IMR-90 (cell line): ENCODE results near the gene NKG7. TPM values are rescaled to one million over a fixed set of nuclear protein-coding genes. Genes with fewer than 3 reads are reported as not detected.

Experiments
- ATAC-seq: fragments of 200-7000 bp; cut with Tn5 transposase; 2 replicates; pipeline ENCODE4 v1.9.1; 2020; ENCODE audit warnings: low read depth, mild to moderate bottlenecking, moderate library complexity
- BruUV-seq: library from RNA; stranded (reverse); fragments of 400-500 nt; replicated peaks from 2 replicates; lab custom pipeline; 2021; lab: Mats Ljungman, UMichigan
- CTCF ChIA-PET: fragments of 300-600 bp; formaldehyde crosslinking; extraction: SDS; loops from one replicate; lab custom pipeline; 2021; ENCODE audit warnings: antibody characterized with exemption; lab: Yijun Ruan, JAX
- POLR2A ChIA-PET: fragments of 300-600 bp; sonication (Branson Sonifier 250); formaldehyde crosslinking; loops from one replicate; lab custom pipeline; 2022; ENCODE audit warnings: antibody characterized with exemption; ENCODE audit not compliant: unreplicated experiment; lab: Charles Lee
- DNase-seq: peaks from one replicate; pipeline ENCODE4 v3.0.0; 2013
- H2AFZ ChIP-seq: replicated peaks from 2 replicates; pipeline ENCODE3; 2013; ENCODE audit warnings: low read length, mild to moderate bottlenecking; ENCODE audit not compliant: poor library complexity
- H2AK5ac ChIP-seq: 2 replicates; pipeline ENCODE4 v1.6.1; 2013; ENCODE audit warnings: low read depth, low read length, inconsistent platforms
- H2AK9ac ChIP-seq: replicated peaks from 2 replicates; pipeline ENCODE3; 2013; ENCODE audit warnings: mild to moderate bottlenecking, low read depth, low read length, moderate library complexity; ENCODE audit not compliant: poor library complexity
- H2BK120ac ChIP-seq: 2 replicates; pipeline ENCODE4 v1.6.1; 2013; ENCODE audit warnings: low read depth, low read length, inconsistent platforms
- H2BK15ac ChIP-seq: 3 replicates; pipeline ENCODE4 v1.6.1; 2013; ENCODE audit warnings: low read depth, low read length, inconsistent platforms
- H2BK20ac ChIP-seq: 2 replicates; pipeline ENCODE4 v1.6.1; 2013; ENCODE audit warnings: low read depth, mild to moderate bottlenecking, inconsistent platforms, low read length, moderate library complexity
- H2BK5ac ChIP-seq: 2 replicates; pipeline ENCODE4 v1.6.1; 2013; ENCODE audit warnings: mild to moderate bottlenecking, low read depth, low read length, inconsistent platforms; ENCODE audit not compliant: poor library complexity, severe bottlenecking
- H3K14ac ChIP-seq: replicated peaks from 2 replicates; pipeline ENCODE4 v1.6.1; 2013; ENCODE audit warnings: low read depth, low read length, inconsistent platforms
- H3K18ac ChIP-seq: 2 replicates; pipeline ENCODE4 v1.6.1; 2013; ENCODE audit warnings: low read depth, low read length, control low read depth
- H3K23ac ChIP-seq: 2 replicates; pipeline ENCODE4 v1.6.1; 2013; ENCODE audit warnings: low read depth, low read length, inconsistent platforms
- H3K27ac ChIP-seq: 2 replicates; pipeline ENCODE4 v1.5.1; 2013; ENCODE audit warnings: mild to moderate bottlenecking, control low read depth, low read length; ENCODE audit not compliant: insufficient read depth
- H3K27me3 ChIP-seq: 2 replicates; pipeline ENCODE4 v1.6.1; 2013; ENCODE audit warnings: low read length; ENCODE audit not compliant: control insufficient read depth, insufficient read depth
- H3K36me3 ChIP-seq: 2 replicates; pipeline ENCODE4 v1.6.1; 2013; ENCODE audit warnings: low read length, mixed read lengths; ENCODE audit not compliant: control insufficient read depth, insufficient read depth
- H3K4ac ChIP-seq: 2 replicates; pipeline ENCODE4 v1.6.1; 2013; ENCODE audit warnings: low read depth, low read length, inconsistent platforms
- H3K4me1 ChIP-seq: 2 replicates; pipeline ENCODE4 v1.6.1; 2013; ENCODE audit warnings: low read length, mixed read lengths; ENCODE audit not compliant: control insufficient read depth, insufficient read depth
- H3K4me2 ChIP-seq: 2 replicates; pipeline ENCODE4 v1.6.1; 2013; ENCODE audit warnings: low read depth, mild to moderate bottlenecking, control low read depth, low read length, moderate library complexity
- H3K4me3 ChIP-seq: 2 replicates; pipeline ENCODE4 v1.5.1; 2013; ENCODE audit warnings: low read depth, mild to moderate bottlenecking, control low read depth, low read length, moderate library complexity; ENCODE audit not compliant: insufficient read depth
- H3K56ac ChIP-seq: 2 replicates; pipeline ENCODE4 v1.6.1; 2013; ENCODE audit warnings: low read length, inconsistent platforms; ENCODE audit not compliant: insufficient read depth; ENCODE audit errors: extremely low read depth
- H3K79me1 ChIP-seq, 2 experiments: 2 replicates each; pipeline ENCODE4 v1.6.1; 2013; ENCODE audit warnings: low read length in 2 of 2, inconsistent platforms in 1 of 2, low read depth in 1 of 2
- H3K9ac ChIP-seq: 2 replicates; pipeline ENCODE4 v1.6.1; 2013; ENCODE audit warnings: low read depth, low read length, control low read depth
- H3K9me1 ChIP-seq: 2 replicates; pipeline ENCODE4 v1.6.1; 2013; ENCODE audit warnings: low read length, inconsistent platforms; ENCODE audit not compliant: insufficient read depth
- H3K9me3 ChIP-seq: 2 replicates; pipeline ENCODE4 v1.6.1; 2013; ENCODE audit warnings: low read length; ENCODE audit not compliant: control insufficient read depth, insufficient read depth
- H4K20me1 ChIP-seq: 2 replicates; pipeline ENCODE4 v1.6.1; 2013; ENCODE audit warnings: low read length, inconsistent platforms; ENCODE audit not compliant: insufficient read depth
- H4K5ac ChIP-seq: 2 replicates; pipeline ENCODE4 v1.6.1; 2013; ENCODE audit warnings: mild to moderate bottlenecking, low read depth, low read length, control low read depth
- H4K8ac ChIP-seq, 2 experiments: 2 replicates each; pipeline ENCODE4 v1.6.1; 2013; ENCODE audit warnings: low read depth in 2 of 2, low read length in 2 of 2, control low read depth in 1 of 2, inconsistent platforms in 1 of 2
- H4K91ac ChIP-seq: 2 replicates; pipeline ENCODE4 v1.6.1; 2013; ENCODE audit warnings: low read depth, low read length, inconsistent platforms; ENCODE audit not compliant: insufficient read depth
- MAFK ChIP-seq: IDR thresholded peaks from 2 replicates; pipeline ENCODE4 v1.6.1; 2012; ENCODE audit warnings: low read depth, low read length, improper control_type of control experiment
- POLR2A ChIP-seq: IDR thresholded peaks from 2 replicates; pipeline ENCODE4 v1.6.1; 2012; ENCODE audit warnings: mild to moderate bottlenecking, low read depth, low read length
- WGBS, 2 experiments: methylation state at CpG; one replicate each; pipeline versions ENCODE4 v1.1.5 to v1.1.7; 2013; ENCODE audit warnings: missing lambda C conversion rate in 2 of 2; ENCODE audit not compliant: insufficient read length in 1 of 2; ENCODE audit errors: extremely low coverage in 2 of 2; 5-methylcytosine and 5-hydroxymethylcytosine counted together
- dilution Hi-C: fragments of 300-500 bp; cut with HindIII; formaldehyde crosslinking; loops from one replicate; pipeline ENCODE4 v1.14.3; 2018; ENCODE audit warnings: low sequenced_read_pairs; ENCODE audit not compliant: unreplicated experiment
- in situ Hi-C: fragments of 300-500 bp; cut with MboI; formaldehyde crosslinking; loops from 3 replicates; pipeline ENCODE4 v1.14.3; 2019; ENCODE audit warnings: low sequenced_read_pairs, inconsistent platforms, mixed read lengths
- intact Hi-C: fragments of 100-400 bp; cut with micrococcal nuclease; formaldehyde crosslinking; loops from 2 replicates; pipeline ENCODE4 v1.10.0; 2022
- polyA plus RNA-seq, 3 experiments: library from polyadenylated mRNA; depleted of rRNA; stranded (reverse); fragments of >200 nt; gene quantifications; 2 replicates each; pipeline ENCODE4 v1.2.3, GENCODE V29; 2012; ENCODE audit warnings: low replicate concordance in 1 of 3
- total RNA-seq: library from RNA; depleted of rRNA; stranded (reverse); fragments of >200 nt; gene quantifications from 2 replicates; pipeline ENCODE4 v1.2.3, GENCODE V29; 2012

NKG7 gene
- total and polyA plus RNA-seq, 2 of the 4 experiments (the other 2 are of a cell fraction): not detected

- H2BK20ac ChIP-seq: 0 out of 2 replicates have a peak overlapping the region, but pooled peaks have one; percentile 3
- dilution Hi-C loops (no loop called here), intact Hi-C loops (no loop called here), in situ Hi-C loops (no loop called here)
- peak overlapping the region; percentile 53 for H3K18ac ChIP-seq
- H3K14ac ChIP-seq: peak overlapping the region; percentile 90
- H4K8ac ChIP-seq: peak overlapping the region; percentile 77 to 92
- H3K4ac ChIP-seq: peak overlapping the region; percentile 87
- peak overlapping the region; percentile 95 for H2AFZ ChIP-seq
- peak overlapping the region; percentile 83 for H3K56ac ChIP-seq
- peak overlapping the region; percentile 99 for H2AK9ac ChIP-seq
- peak overlapping the region; percentile 73; the same call in 2 of the 3 replicates for H2BK15ac ChIP-seq
- peak overlapping the region; percentile 58; the same call in 1 of the 2 replicates for H2BK120ac ChIP-seq
- POLR2A ChIA-PET: interaction anchor here (1.1 kb wide), 1 partner anchor 26 kb away, joined by 3 read pairs; no protein-coding TSS in a partner anchor
- peak overlapping the region; percentile 96 for H3K4me2 ChIP-seq
- peak overlapping the region; percentile 66; the same call in 1 of the 2 replicates for H4K5ac ChIP-seq
- H2AK5ac ChIP-seq: peak overlapping the region; percentile 93
- no peaks in the 10 kb centered on the region for H3K36me3 ChIP-seq
- peak overlapping the region; percentile 94 for H3K9ac ChIP-seq
- 13% methylated on average over 3 of the region's 10 CpGs; no CpG with 5 or more reads in 1 of the 2 experiments for WGBS, 2 experiments
- no peaks in the 10 kb centered on the region for H3K9me3 ChIP-seq
- CTCF ChIA-PET: no interaction called here
- peaks cover 12 to 47% of the 10 kb centered on the region in 2 experiments; a peak in 3 of 4 replicates for H3K79me1 ChIP-seq
- H3K27me3 ChIP-seq: no peaks in the 10 kb centered on the region
- peak overlapping the region; percentile 84 for H3K4me3 ChIP-seq
- no peak for ATAC-seq
- peak; percentile 53 for DNase-seq
- H2BK5ac ChIP-seq: peak overlapping the region; percentile 90
- peak; percentile 4; the same call in 1 of the 2 replicates for TF ChIP-seq POLR2A
- no peak for TF ChIP-seq MAFK
- H4K91ac ChIP-seq: peak overlapping the region; percentile 92
- H3K4me1 ChIP-seq: peaks cover 16% of the 10 kb centered on the region
- H3K9me1 ChIP-seq: peaks cover 15% of the 10 kb centered on the region
- no peaks in the 10 kb centered on the region for H4K20me1 ChIP-seq
- peak overlapping the region; percentile 95 for H3K23ac ChIP-seq
- H3K27ac ChIP-seq: peak overlapping the region; percentile 94
- BruUV-seq: no TSS peak
Measured at GRCh38 chr19:51365211-51365964, 7.1 kb downstream of the NKG7 start.
